Occipital lobe (tissue), 2 donors: ENCODE results near the gene C22orf31. TPM values are rescaled to one million over a fixed set of nuclear protein-coding genes. Genes with fewer than 3 reads are reported as not detected.

Source experiments
- DNase-seq: peaks from one replicate; lab custom pipeline; 2025; lab: John Stamatoyannopoulos, UW
- total RNA-seq: library from RNA; depleted of rRNA; stranded (reverse); fragments of >200 nt; gene quantifications from one replicate; pipeline ENCODE4 v1.2.3, GENCODE V29; 2014

Gene C22orf31
- total RNA-seq, 1 donor from 2014 or later = not detected

- no peak for DNase-seq
Observed at GRCh38 chr22:29029202-29030000, 32.2 kb downstream of the C22orf31 start.

- DNase-seq = no peak
Observed at GRCh38 chr22:29028468-29028867, 33.2 kb downstream of the C22orf31 start.

DNA sequence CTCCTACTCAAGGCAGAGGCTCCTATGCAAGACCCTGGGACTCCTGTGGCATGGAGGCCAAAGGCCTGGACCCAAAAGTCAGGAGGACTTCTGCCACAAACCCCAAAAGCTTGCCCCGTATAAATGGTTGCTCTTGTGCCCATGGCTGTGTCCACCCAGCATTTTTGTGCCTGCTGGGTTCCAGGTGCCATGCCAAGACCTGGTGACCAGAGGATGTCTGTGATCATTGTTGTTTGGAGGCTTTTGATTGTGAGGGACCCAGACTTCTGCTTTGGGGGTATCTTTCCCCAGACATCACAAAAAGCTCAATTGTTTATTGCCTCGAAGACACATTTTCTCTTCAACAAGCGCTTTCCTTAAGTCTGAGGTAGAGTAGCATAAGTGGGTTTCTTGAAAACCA lies 35.1 kb downstream of the C22orf31 start:
- no peak for DNase-seq

DNA sequence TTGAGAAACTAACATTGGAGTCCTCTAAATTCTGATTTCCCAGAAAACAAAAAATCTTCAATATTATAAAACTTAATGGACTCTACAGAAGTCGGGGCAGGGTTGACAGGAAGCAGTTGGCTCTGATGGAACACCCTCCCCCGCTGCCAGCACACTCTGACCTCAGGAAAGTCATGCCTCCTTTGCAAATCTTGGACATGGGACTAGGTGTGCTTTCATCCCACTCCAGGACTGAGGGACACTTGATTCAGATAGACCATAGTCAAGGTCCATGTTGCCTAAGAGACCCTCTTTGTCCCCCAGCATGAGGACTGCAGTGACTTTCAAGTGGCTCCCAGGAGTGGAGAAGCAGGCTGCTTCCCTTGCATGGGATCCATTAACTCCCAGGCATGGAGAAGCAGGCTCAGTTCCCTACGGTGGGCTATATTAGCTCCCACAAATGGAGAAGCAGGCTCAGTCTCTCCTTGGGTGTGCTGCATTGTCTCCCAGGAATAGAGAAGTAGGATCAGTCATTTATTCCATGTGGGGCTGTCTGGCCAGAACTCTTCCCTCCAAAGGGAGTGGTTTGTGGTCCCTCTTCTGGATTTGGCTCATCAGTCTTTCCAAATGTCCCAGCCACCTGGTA lies 38.3 kb downstream of the C22orf31 start:
- DNase-seq = no peak

GRCh38 chr22:29022101-29022817 lies 39.4 kb downstream of the C22orf31 start:
- no peak for DNase-seq

DNA sequence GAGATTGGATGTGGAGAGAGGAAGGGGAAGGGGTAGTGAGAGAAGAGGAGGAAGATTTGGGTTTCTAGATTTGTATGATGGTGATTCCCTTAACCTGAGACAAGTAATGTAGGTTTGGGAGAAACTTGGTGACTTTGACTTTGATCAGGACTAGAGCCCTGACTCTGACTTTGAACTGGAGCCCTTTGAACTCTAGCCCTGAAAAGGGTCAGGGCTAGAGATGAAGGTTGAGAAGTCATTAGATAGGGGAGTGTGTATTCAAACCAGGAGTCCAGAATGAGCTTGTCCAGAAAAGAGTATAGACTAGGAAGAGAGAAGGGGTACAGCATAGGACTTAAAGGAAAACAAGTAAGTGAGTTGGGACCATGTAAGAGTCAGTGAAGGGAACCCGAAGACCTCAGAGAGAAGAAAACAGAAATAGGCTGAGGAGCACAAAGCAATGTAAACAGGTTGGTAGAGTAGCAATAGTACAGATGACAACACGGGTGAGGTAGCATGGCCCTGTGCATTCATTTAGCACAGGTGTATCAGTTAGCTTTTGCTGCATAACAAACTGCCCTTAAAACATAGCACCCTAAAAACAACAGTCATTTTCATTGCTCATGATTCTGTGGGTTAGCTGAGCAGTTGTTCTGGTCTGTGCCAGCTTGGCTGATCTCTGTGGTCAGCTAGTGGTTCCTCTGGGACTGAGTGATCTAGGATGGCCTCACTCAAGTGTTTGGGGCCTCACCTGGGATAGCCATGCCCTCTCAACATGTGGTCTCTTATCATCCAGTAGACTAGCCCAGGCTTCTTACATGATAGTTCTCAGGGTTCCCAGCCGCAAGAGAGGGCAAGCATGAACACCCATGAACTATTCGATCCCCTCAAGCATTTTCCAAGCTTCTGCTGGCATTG lies 43.1 kb downstream of the C22orf31 start:
- no peak for DNase-seq

DNA sequence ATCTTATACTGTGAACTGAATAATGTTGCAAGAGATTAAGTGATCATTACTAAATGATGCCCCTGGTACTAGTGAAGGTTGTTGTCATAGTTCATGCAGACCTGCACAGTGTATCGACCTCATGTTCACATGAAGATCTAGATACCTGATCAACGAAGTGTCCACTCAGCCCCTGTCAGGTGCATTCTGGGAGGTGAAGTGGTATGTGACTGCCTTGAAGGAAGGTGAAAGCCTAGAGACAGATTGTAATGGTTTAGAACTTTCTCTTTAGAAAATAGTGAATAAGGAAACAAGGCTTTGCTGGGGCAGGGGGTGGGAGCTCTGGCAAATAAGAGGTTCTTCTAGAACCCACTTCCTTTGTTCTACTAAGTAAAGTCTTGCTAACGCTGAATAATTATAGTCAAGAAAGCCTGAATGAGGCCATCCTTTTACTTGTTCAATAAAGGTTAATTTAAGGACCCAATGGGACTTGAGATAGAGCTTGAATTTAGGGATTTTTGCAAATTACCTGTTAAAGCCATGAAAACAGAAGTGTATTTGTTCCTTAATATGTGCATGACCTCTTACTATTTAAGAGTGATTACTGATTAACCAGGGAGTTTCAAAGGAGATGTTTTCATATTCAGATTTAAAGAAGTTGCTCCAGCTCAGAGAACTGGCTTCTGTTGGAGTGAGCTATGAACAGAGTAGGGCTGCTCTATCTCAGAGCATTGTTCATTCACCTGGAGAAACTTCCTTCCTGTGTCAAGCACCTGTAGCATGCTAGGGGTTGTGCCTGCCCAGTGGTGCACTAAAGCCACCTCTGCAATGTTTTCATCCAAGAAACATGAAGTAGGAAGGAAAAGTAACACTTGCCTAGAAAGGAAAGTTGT lies 45.3 kb downstream of the C22orf31 start:
- DNase-seq = no peak

DNA sequence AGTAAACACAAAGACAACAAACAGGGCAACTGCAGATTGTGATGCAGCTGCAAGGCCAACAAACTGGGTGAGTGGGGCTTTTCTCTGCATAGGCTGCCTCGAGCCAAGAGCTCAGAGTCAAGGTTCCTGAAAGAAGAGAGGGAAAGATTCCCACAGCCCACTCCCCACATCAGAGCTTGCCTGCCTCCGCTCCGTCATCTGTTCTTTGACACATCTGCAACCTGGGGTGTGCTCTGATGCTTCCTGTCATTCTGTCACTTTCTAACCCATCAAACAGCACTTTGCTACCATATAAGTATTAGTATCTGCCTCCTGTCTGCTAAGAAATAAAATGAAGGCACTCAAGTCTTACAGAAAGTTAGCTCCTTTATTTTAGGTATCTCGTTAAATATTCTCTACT lies 46.9 kb downstream of the C22orf31 start:
- DNase-seq = no peak

GRCh38 chr22:29014293-29014692 lies 47.3 kb downstream of the C22orf31 start:
- DNase-seq = no peak

DNA sequence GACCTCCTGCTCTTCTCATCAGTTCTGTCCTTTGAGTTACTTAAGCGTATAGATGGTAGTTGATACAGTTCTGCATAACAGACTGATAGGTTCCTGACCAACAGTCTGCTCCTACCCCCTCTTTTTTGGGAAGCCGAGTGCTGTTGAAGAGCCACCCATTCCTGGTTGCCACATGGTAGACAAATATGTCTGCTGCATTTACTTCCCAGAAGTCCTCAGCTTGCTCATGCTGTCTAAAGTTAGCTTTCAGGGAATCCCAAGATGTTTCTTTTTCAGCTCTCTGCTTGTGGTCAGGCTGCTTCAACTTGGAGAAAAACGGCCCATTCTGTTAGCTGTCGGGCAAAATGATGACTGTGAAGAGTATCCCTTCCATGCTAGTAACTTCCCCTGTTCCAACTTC lies 48.7 kb downstream of the C22orf31 start:
- DNase-seq = no peak

DNA sequence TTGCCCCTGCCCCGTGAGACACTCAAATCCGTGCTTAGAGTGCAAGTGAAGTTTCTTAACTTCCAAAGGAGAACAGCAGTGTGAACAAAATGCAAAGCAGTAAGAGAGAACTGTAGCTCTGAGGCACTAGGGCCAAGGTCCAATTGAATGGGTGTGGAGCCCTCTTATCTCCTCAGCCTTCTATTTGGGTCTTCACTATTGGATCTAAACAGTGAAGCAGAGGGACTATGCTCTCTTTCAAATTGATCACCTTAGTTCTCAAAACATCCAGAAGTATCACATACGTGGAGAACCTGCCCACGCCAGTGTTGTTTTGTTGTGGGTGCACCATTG lies 49.6 kb downstream of the C22orf31 start:
- DNase-seq = no peak

DNA sequence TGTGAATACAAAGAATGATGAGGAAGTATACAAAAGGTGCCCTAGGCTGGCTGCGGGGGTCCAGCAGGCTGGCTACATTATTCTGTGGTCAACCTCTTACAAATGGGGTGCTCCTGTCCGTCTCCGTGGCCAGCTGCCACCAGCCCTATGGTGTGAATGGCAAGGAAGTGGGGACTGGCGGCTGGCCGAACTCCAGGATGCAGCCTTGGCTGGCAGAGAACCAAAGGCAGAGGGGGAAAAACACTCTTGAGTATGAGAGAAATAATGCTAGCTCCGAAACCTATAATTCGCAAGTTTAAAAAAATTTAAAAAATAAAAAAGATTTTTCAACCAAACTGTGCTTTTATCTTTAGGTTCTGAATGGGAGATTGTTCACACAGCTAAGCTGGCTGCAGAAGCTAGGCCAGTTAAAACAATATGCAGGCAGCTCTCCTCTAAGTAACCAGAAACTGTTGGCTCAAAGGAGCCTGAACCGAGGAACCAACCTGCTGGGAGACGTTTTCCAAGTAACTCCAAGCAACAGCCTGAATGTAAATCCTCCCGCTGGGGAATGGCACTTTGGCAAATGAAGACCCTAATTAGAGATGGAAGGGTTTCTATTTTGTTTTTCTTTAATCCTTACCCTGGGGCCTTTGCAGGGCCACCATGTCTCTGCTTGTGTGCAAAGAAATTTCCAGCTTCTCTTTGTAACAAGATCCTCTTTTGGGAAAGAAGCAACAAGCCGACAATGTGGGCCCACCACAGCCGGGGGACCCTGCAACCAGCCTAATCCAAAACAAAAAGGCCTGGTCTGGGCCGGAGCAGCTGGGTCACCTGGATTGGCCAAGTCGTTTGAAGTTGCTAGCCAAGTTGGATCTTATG lies 50.2 kb downstream of the C22orf31 start:
- no peak for DNase-seq

DNA sequence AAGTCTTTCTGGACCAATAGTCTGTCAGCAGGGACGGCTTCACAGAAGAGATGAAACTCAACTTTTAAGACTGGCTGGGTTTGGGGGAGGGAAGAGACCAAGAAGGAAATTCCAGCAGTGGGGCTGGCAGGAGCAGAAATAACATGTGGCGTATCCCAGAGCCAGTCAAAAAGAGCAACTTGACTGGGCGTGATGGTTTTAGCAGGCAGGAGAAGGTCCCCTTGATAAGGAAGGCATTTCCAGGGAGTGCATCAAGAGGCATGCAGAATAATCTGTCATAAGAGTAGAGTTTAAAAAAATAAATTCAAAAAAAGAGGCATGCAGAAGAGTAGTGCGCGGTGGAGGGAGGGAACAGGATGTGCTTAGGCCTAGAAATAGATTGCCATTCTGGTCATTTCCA lies 52.5 kb downstream of the C22orf31 start:
- no peak for DNase-seq

Other genes with a start within 250 kb of the C22orf31 start
- gene ZNRF3, start 178.3 kb downstream of the C22orf31 start, total RNA-seq = 8.1 TPM
- gene KREMEN1, start 11.2 kb upstream of the C22orf31 start, total RNA-seq = 18.9 TPM
- gene EMID1, start 144.1 kb upstream of the C22orf31 start, total RNA-seq = 31.8 TPM
- 14.3 TPM for gene RHBDD3, start 206.2 kb upstream of the C22orf31 start, total RNA-seq
- gene EWSR1, start 206.4 kb upstream of the C22orf31 start, total RNA-seq = 186 TPM
- 7.3 TPM for gene GAS2L1, start 244.8 kb upstream of the C22orf31 start, total RNA-seq